Parathyroid adenoma (tissue), 2 donors: Measurements from ENCODE around the gene ABCC10.
"Not testable (repeated sequence)": the region's sequence is repeated elsewhere in the genome, so short reads cannot be mapped to it uniquely, and the experiment has no call there.

Experiments
- H2AFZ ChIP-seq: fragments of 300-600 bp; sonication (generic); one replicate; pipeline ENCODE4 v1.7.0; 2017; ENCODE audit warnings: antibody characterized with exemption, mild to moderate bottlenecking
- H3K27ac ChIP-seq: fragments of 300-600 bp; sonication (generic); one replicate; pipeline ENCODE4 v1.7.0; 2017
- H3K27me3 ChIP-seq: fragments of 300-600 bp; sonication (generic); one replicate; pipeline ENCODE4 v1.7.0; 2017; ENCODE audit warnings: low read length; ENCODE audit not compliant: control insufficient read depth, insufficient read depth
- H3K36me3 ChIP-seq: fragments of 300-600 bp; sonication (generic); one replicate; pipeline ENCODE4 v1.7.0; 2017; ENCODE audit warnings: low read length; ENCODE audit not compliant: control insufficient read depth, insufficient read depth
- H3K4me1 ChIP-seq: fragments of 300-600 bp; sonication (generic); one replicate; pipeline ENCODE4 v1.7.0; 2017; ENCODE audit warnings: control low read depth
- H3K4me2 ChIP-seq: fragments of 300-600 bp; sonication (generic); one replicate; pipeline ENCODE4 v1.7.0; 2017; ENCODE audit warnings: low read length
- H3K4me3 ChIP-seq: fragments of 300-600 bp; sonication (generic); one replicate; pipeline ENCODE4 v1.7.0; 2017; ENCODE audit warnings: low read depth, low read length
- H3K79me2 ChIP-seq: fragments of 300-600 bp; sonication (generic); one replicate; pipeline ENCODE4 v1.7.0; 2017; ENCODE audit warnings: control low read depth
- H3K9ac ChIP-seq: fragments of 300-600 bp; sonication (generic); one replicate; pipeline ENCODE4 v1.7.0; 2017; ENCODE audit warnings: mild to moderate bottlenecking
- H3K9me3 ChIP-seq: fragments of 300-600 bp; sonication (generic); one replicate; pipeline ENCODE4 v1.7.0; 2017; ENCODE audit warnings: low read length; ENCODE audit not compliant: control insufficient read depth
- TF ChIP-seq, protein P1 (sequence below): fragments of 300-600 bp; sonication (generic); IDR thresholded peaks from one replicate; pipeline ENCODE4 v1.7.0; 2017; ENCODE audit warnings: antibody characterized with exemption, mild to moderate bottlenecking
- donor health status: primary hyperparathyroidism.

The ABCC10 gene

DNA sequence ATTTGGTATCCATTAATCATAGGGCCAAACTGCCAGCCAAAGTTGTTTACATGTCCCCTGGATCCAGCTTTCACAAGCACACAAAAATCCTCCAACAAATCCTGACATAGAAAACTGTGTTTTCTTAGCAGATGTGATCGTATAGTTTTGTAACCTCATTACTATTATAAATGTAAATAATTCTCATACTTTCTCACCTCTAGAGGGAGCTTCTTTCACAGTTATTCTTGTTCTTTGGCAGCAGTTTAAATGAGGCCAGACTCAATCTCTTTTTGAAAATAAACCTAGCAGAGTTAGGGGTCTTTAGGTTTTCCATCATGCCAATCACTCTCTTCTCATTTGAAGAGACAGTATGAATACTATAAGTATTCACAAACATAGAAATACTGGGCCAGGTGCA is 40.8 kb upstream of the ABCC10 start:
- H3K4me1 ChIP-seq = no peaks in the 10 kb centered on the region
- no peaks in the 10 kb centered on the region for H3K27me3 ChIP-seq
- no peak overlapping the region for H3K9ac ChIP-seq
- H3K4me2 ChIP-seq = no peak overlapping the region
- no peak overlapping the region for H2AFZ ChIP-seq
- H3K27ac ChIP-seq = no peak overlapping the region
- no peak overlapping the region for H3K4me3 ChIP-seq
- H3K9me3 ChIP-seq = no peaks in the 10 kb centered on the region
- no peaks in the 10 kb centered on the region for H3K79me2 ChIP-seq
- TF ChIP-seq, protein P1, sequence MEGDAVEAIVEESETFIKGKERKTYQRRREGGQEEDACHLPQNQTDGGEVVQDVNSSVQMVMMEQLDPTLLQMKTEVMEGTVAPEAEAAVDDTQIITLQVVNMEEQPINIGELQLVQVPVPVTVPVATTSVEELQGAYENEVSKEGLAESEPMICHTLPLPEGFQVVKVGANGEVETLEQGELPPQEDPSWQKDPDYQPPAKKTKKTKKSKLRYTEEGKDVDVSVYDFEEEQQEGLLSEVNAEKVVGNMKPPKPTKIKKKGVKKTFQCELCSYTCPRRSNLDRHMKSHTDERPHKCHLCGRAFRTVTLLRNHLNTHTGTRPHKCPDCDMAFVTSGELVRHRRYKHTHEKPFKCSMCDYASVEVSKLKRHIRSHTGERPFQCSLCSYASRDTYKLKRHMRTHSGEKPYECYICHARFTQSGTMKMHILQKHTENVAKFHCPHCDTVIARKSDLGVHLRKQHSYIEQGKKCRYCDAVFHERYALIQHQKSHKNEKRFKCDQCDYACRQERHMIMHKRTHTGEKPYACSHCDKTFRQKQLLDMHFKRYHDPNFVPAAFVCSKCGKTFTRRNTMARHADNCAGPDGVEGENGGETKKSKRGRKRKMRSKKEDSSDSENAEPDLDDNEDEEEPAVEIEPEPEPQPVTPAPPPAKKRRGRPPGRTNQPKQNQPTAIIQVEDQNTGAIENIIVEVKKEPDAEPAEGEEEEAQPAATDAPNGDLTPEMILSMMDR = no peak
- no peaks in the 10 kb centered on the region for H3K36me3 ChIP-seq

DNA sequence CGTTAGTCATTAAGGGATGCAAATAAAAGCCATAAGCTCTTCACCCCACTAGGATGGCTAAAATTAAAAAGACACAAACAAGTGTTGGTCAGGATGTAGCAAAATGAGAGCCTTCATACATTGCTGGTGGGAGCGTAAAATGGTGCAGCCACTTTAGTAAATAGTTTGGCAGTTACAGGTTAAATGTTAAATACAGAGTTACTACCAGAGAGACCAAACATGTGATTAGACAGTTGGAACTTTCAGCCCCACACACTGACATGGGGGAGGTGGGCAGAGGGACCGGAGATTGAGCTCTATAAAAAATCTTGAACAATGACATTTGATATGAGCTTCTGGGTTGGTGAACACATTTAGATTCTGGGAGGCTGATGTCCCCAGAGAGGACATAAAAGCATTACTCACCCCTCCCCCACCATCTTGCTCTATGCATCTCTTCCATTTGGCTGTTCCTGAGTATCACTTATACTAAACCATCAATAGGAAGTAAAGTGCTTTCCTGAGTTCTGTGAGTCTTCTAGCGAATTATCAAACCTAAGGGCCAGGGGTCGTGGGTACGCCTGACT is 37.5 kb upstream of the ABCC10 start:
- Histone ChIP-seq H3K79me2 (no peaks in the 10 kb centered on the region), H3K27me3 (no peaks in the 10 kb centered on the region), H3K4me1 (no peaks in the 10 kb centered on the region), H2AFZ (no peak overlapping the region), H3K9me3 (no peaks in the 10 kb centered on the region), H3K36me3 (no peaks in the 10 kb centered on the region), H3K9ac (no peak overlapping the region), H3K4me2 (no peak overlapping the region), H3K27ac (no peak overlapping the region), H3K4me3 (no peak overlapping the region)
- TF ChIP-seq, protein P1 = no peak

DNA sequence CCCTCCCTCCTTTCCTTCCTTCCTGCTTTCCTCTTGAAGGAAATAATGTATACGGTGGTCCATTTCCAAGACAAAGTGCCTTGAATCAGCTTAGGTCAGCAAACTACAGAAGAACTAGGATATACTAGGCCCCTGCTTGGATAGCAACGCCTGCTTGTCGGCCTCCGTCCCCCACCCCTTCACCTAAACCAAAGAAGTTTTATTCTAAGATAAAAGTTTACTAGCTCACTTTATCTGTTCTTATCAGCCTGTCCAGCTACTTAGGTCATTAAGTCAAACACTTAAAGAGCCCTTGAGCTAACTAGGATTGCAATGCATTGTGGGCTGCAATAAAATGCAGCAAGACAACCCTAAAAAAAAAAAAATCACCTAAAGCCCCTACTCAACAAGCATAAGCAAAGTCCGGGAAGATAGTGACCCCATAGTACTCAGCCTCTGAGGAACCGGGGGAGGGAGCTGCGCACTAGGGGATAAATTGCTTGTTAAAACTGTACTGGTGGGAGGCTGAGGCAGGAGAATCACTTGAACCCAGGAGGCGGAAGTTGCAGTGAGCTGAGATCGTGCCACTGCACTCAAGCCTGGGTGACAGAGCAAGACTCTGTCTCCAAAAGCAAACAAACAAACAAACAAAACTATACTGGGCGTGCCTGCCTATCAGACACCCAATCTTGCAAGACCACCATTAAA is 36.4 kb upstream of the ABCC10 start:
- H3K27ac ChIP-seq, H3K36me3 ChIP-seq, H3K4me1 ChIP-seq, H3K27me3 ChIP-seq, H3K79me2 ChIP-seq, H3K4me2 ChIP-seq, H3K9me3 ChIP-seq, H3K9ac ChIP-seq, H2AFZ ChIP-seq, H3K4me3 ChIP-seq: not testable (repeated sequence)

DNA sequence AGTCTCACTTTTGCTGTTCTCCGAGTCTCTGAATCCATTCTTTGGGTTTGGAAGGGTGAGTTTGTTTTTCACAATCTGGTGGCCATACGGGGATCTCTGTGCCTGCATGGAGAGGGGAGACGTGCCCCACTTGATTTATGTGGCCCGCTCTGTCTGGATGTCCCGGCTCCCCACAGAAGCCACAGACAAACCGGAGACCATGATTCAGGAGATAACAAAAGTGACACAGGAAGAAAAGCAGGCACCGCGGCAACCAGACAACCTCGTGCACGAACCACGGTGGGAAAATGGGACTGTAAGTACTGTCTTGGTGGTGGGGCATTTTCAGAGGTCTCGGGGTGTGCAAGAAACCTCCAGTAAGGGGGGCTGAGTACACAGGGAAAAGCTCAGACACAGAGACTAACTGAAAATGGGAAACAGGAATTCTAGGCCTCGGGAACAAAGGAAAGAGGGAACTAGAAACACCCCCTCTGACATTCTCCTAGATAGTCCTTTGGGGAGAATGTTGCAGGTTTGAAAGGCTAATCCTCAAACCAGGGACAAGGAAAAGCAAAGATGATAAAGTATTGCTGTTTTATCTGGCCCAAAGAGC is 35.8 kb upstream of the ABCC10 start:
- Histone ChIP-seq H3K79me2 (no peaks in the 10 kb centered on the region), H3K4me3 (no peak overlapping the region), H2AFZ (no peak overlapping the region), H3K27me3 (no peaks in the 10 kb centered on the region), H3K4me2 (no peak overlapping the region), H3K36me3 (no peaks in the 10 kb centered on the region), H3K4me1 (peaks cover 3% of the 10 kb centered on the region), H3K27ac (no peak overlapping the region), H3K9ac (no peak overlapping the region), H3K9me3 (no peaks in the 10 kb centered on the region)
- TF ChIP-seq, protein P1 = no peak

DNA sequence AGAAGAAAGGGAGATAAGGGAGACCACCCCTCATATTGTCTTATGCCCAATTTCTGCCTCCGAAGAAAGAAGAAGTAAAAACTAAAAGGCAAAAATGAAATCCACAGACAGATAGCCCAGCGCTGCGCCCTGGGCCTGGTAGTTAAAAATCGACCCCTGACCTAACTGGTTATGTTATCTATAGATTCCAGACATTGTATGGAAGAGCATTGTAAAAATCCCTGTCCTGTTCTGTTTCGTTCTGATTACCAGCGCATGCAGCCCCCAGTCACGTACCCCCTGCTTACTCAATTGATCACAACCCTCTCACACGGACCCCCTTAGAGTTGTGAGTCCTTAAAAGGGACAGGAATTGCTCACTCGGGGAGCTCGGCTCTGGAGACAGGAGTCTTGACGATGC is 34.2 kb upstream of the ABCC10 start:
- H3K27me3 ChIP-seq, H3K27ac ChIP-seq, H3K4me1 ChIP-seq, H3K4me2 ChIP-seq, H2AFZ ChIP-seq, H3K4me3 ChIP-seq, H3K9me3 ChIP-seq, H3K9ac ChIP-seq, H3K79me2 ChIP-seq, H3K36me3 ChIP-seq: not testable (repeated sequence)
